GM19455 (cell line): ENCODE results near the gene NPAS3.

Source experiments
- ATAC-seq: cut with Tn5 transposase; IDR thresholded peaks from one replicate; pipeline ENCODE4 v1.9.1; 2021; ENCODE audit not compliant: unreplicated experiment

Gene NPAS3

DNA sequence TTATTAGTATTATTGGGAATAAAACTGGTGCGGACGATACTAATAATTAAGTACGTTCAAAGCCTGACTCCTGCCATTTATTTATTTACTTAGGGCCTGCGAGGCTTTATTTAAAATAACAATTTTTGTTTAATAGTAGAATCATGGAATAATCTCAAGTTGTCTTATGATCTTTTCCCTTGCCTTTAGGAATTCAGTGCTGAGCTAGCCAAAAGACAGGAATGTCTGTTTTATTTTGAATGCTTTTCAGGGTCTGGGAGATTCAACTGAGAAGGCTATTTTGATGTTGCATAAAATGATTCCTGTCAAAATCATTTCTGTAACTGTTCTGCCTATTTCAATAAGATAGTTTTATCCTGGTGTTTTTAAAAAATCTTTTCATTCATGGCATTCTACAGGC, 522.4 kb downstream of the NPAS3 start:
- no peak for ATAC-seq

GRCh38 chr14:33463731-33464130, 525.1 kb downstream of the NPAS3 start:
- ATAC-seq, result no peak

DNA sequence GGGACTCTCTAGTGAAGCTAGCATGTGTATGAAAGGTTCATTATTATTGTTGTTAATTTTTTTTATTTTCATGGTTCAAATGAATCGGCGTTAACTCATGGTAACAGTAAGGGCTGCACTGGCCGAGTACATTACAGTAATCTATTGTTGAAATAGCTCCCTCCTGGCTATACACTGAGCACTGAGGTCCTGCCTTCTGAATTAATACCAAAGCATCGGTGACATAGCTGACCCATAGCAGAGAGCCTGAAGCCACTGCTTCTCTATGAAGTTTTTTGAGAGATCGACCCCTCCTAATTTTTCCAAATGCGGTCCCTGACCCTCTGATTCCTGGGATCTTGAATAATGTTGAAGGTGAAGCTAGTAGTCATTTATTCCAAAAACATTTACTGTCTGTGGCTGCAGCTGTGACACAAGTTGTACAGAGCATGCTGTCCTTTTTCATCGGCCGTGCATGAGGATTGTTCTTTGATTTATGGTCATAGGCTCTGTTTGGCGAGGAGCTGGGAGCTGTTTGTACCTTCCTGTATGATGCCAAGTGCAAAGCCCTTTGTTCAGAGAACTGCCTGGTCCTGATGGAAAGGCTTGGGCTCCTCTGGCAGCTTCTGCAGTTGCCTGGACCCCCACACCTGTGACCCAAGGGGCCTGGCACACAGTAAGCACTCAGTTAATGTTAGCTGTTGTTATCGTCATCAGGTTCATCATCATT, 525.7 kb downstream of the NPAS3 start:
- ATAC-seq, result no peak

DNA sequence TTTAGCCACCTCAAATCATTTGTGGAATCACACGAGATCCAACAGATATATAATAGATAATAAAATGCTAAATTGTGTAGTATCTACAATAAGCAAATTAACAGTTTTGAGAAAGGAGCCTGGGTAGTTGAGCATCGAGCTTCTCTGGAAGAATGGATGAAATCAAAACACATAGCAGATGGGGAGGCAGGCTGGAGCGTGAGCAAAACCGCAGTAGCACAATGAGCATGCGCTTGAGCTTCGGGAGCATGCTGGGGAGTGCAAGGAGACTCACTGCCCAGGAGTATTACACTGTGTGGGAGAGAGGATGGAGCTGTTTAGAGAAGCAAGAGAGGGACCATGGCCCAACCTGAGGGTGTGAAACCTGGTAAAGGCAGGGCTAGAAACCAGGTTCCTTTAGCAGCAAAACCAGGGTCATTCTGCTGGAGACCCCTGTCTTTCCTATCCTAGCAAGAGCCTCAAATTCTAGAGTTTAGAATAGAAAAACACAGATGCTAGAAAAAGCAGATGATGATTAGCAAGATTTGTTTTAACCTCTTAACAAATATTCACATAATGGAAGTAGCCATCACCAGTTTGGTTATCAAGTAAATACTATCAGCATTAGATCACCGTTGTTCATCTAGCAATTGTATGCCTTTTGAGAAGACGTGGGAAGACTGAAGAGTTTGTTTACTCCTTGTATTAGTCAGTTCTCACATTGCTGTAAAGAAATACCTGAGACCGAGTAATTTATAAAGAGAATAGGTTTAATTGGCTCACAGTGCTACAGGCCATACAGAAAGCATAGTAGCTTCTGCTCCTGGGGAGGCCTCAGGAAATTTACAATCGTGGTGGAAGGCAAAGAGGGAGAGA, 527.4 kb downstream of the NPAS3 start:
- no peak for ATAC-seq

DNA sequence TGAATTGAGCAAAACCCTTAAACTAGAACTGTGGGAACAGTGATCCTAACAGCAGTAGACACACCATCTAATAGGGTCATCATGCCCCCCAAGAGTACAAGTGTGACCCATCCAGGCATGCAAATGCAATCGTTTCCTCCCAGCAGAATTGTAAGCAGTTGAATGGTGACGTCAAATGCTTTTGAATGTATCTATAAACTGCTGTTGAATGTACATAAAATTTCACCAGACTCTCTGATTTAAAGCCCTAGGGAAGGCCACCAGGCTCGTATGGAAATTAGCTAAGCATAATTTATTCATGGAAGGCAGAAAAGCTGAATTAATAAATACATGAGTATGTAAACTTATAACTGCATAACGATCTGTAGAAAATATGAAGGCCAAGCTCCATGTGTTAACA, 529.3 kb downstream of the NPAS3 start:
- ATAC-seq, result no peak

GRCh38 chr14:33469898-33470297, 531.2 kb downstream of the NPAS3 start:
- no peak for ATAC-seq

DNA sequence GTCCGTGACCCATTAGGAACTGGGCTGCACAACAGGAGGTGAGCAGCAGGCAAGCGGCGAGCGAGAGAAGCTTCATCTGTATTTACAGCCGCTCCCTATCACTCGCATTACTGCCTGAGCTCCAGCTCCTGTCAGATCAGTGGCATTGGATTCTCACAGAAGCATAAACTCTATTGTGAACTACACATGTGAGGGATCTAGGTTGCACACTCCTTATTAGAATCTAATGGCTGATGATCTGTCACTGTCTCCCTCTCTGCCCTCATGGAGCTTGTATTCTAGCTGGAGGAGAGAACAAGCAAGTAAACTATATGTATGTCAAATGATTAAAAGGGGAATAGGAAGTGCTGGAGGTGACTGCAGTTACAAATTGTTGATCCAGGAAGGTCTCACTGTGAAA, 533.1 kb downstream of the NPAS3 start:
- no peak for ATAC-seq

DNA sequence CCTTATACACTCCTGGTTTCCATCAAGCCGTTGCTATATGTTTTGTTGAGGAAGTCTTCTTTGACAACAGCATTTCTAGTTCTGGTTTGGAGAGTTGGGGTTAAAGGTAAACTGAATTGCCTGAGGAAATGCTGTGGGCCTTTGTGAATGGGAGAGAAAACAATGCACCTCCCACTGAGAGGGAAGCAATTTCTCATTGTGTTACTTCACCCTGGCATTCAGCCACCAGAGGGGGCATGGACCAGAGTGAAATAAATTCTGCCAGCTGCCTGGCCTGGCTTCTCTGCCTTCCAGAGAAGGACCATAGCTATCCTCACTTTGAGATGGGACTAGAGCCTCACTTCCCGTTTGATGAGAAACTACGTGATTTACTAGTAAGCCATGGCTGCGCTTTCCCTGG, 536.9 kb downstream of the NPAS3 start:
- no peak for ATAC-seq

- no peak for ATAC-seq
These were observed 539.1 kb downstream of the NPAS3 start for GRCh38 chr14:33477797-33478196.

- ATAC-seq, result no peak
These were observed 541.6 kb downstream of the NPAS3 start for GRCh38 chr14:33480071-33480886.

- ATAC-seq, result no peak
These were observed 542.2 kb downstream of the NPAS3 start for GRCh38 chr14:33480887-33481184.

DNA sequence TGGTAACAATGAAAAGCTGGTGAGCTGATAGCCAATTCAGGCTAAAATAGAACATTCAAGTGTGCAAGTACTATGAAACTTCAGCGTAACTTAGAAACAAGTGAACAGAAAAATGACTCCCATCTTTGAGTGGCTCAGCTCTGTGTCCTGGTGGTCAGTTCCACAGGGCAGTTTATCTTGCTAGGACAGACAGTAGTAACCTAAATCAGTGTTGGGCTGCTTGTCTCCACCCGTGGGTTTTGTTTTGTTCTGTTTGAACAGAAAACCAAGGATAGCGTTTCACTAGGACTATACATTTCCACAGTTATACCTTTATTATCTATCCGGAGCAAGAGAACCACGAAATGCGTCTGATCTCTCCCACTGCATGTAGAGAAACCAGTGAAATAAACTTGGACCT, 544.4 kb downstream of the NPAS3 start:
- ATAC-seq, result no peak

GRCh38 chr14:33483541-33483940, 544.9 kb downstream of the NPAS3 start:
- ATAC-seq, result no peak

DNA sequence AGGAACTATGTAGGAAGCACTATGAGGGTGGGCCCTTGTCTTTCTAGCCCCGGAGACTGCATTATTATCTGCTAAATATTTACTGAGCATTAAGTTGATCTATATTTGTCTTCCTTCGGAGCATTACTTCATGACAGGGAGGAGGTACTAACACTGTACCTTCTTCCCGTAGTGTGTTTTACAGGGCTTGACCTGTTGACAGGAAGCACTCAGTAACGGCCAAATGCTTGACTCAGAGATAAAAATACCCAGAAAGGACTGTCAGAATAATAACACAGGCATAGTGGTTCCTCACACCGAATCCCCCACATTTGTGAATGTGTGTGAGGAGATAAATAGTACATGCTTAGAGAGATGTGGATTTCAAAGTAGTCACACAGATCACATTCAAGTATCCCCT, 545.6 kb downstream of the NPAS3 start:
- ATAC-seq, result no peak

DNA sequence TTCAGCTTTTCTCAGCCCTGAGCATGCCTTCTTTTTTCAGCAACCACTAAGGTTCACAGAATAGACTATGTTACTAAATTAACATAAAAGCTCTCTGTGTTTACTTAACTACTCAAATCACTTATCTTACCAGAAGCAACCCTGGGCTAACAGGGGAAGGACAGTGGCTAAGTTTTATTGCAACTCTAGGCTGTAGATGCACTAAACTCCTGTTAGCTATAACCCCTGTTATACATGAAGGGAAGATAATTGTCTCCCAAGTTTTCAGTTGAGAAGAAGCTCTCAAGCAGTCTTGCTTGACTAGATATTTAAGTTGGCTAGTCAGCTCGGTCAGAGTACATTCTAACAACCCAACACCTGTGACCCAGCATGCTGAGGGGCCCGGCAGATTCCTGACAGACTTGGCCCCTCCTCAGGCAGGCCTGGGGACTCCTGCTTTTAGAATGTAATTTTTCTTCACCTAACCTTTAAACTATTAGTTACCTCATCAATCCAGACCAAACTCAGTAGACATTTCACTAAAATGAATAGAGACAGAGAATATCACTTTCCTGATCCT, 547.7 kb downstream of the NPAS3 start:
- ATAC-seq, result no peak

- no peak for ATAC-seq
These were observed 549.9 kb downstream of the NPAS3 start for GRCh38 chr14:33488582-33488981.

GRCh38 chr14:33490555-33490954, 551.9 kb downstream of the NPAS3 start:
- no peak for ATAC-seq

DNA sequence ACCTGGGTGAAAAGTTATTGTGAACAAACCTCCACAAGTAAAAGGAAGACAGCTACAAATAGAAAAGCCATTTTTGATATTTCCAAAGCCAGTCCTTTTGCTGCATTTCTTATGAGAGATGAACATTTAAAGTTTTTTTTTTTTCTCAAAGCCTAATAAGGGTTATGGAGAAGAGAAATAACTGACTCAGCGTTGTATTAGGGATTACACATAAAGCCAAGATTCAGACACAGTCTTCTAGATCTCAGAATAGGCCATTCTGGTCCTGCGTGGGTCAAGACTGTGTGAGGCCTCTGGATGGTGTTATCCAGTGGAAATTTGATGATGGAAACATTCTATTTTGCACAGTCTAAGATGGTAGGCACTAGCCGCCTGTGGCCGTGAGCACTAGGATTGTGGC, 552.4 kb downstream of the NPAS3 start:
- ATAC-seq, result no peak

DNA sequence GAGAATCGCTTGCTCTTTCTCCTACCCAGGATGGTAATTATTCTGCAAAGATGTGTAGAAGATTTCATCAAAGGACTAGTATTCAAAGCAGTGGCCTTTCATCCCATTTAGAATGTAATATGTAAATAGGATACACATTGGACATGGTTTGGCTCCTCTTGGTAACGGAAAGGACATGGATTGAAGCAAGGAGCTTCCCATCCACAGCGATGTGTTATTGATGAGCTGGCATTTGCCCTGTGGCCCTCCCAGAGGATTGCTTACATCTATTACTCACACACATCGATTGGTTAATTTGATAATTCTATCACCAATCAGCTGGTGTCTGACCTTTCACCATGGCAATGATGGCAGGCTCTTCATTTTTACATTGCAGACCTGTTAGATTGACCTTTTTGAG, 553.8 kb downstream of the NPAS3 start:
- no peak for ATAC-seq

- no peak for ATAC-seq
These were observed 554.6 kb downstream of the NPAS3 start for GRCh38 chr14:33493266-33493665.

DNA sequence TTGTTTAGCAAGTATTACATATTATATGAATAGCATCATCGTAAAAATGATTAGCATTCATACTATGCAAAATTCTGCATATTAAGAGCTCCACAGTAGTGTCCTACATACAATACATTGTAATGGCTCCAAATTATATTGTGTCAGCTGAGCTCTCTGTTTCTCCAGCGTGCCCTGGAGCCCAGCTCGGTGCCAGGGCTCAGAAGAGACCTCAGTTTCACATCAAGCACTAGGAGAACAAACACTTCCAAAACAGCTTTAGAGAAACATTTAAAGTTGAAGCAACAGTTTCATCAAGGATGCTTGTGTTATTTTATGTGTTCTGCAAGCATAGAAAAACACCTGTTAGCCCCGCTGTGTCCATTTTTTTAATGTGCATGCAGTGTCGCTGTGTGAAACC, 555.3 kb downstream of the NPAS3 start:
- ATAC-seq, result no peak

GRCh38 chr14:33499687-33500086, 561.0 kb downstream of the NPAS3 start:
- ATAC-seq, result no peak
